ENCODE data around the gene PDE9A. TPM values are rescaled to one million over a fixed set of nuclear protein-coding genes. Genes with fewer than 3 reads are reported as not detected.

Gene PDE9A
- total RNA-seq, 1 experiment from 2014 or later, result not detected

DNA sequence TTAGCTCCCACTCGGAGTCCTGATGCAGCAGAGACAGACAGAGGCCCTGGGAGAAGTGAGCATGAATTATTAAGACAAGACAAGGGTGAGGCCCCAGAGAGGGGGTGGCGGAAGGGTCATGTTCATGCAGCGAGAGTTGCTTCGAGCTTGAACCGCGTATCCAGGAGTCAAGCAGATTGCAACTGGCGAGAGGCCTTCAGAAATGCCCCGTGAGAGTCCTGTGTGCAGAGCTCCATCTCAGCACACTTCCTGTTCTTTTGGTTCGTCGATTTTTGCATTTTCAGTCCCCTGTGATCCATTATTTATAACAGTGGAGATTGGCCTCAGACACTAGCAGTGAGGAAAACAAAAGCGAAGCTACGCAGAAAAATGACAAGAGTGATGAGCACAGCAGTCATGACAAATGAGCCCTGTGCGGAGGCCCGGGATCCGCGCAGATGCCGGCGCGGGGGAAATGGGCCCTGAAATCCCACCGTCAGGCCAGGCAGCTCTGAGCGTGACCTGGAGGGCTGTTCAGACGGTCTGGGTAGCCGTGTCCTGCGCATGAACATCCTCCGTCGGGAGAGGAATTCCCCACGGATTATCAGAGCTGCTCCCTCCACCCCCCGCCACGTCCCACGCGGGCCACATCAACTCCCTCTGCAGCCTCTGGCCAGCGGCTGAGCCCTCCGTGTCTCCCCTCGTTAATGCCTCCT lies 15.0 kb downstream of the PDE9A start:
- Histone ChIP-seq H3K4me3 (ENCODE audit: low read length) (no peak overlapping the region), H3K79me2 (ENCODE audit: low read length) (no peaks in the 10 kb centered on the region), H3K9me2 (replicated peaks; ENCODE audit: insufficient read depth, low read length) (no peaks in the 10 kb centered on the region), H3K27ac (ENCODE audit: low read length) (no peak overlapping the region), H3K9ac (ENCODE audit: low read length) (no peak overlapping the region), H3K36me3 (ENCODE audit: insufficient read depth, low read length) (no peaks in the 10 kb centered on the region), H3K4me1 (ENCODE audit: low read length) (no peaks in the 10 kb centered on the region), H3K4me2 (ENCODE audit: low read depth, low read length, poor library complexity, severe bottlenecking) (no peak overlapping the region), H3K27me3 (ENCODE audit: low read length) (no peaks in the 10 kb centered on the region), H2AFZ (ENCODE audit: low read length) (no peak overlapping the region), H4K20me1 (ENCODE audit: insufficient read depth, low read depth, low read length) (0 out of 2 replicates have a peak, but pooled peaks cover 3% of the 10 kb centered on the region), H3K9me3 (ENCODE audit: low read length) (no peaks in the 10 kb centered on the region)
- DNase-seq, result no peak

DNA sequence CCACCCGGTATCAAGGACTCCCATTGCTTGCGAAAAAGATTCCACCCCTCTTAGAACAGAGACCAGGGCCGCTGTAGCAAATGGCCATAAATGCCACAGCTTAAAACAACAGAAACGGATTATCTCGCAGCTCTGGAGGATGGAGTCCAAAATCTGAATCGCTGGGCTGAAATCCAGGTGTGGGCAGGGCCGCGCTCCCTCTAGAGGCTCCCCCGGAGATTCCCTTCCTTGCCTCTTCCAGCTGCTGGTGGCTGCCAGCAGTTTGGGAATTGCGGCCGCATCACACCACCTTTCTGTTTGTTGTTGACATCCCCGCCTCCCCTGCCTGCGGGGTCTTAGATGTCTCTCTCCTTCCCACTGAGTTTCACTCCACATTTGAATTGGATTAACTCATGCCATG lies 15.6 kb downstream of the PDE9A start:
- no peak overlapping the region for H3K4me2 ChIP-seq (ENCODE audit: low read depth, low read length, poor library complexity, severe bottlenecking)
- 0 out of 2 replicates have a peak, but pooled peaks cover 3% of the 10 kb centered on the region for H4K20me1 ChIP-seq (ENCODE audit: insufficient read depth, low read depth, low read length)
- H3K27me3 ChIP-seq (ENCODE audit: low read length), result no peaks in the 10 kb centered on the region
- no peaks in the 10 kb centered on the region for H3K36me3 ChIP-seq (ENCODE audit: insufficient read depth, low read length)
- H3K9me2 ChIP-seq (replicated peaks; ENCODE audit: insufficient read depth, low read length), result no peaks in the 10 kb centered on the region
- no peaks in the 10 kb centered on the region for H3K79me2 ChIP-seq (ENCODE audit: low read length)
- H2AFZ ChIP-seq (ENCODE audit: low read length), result no peak overlapping the region
- H3K27ac ChIP-seq (ENCODE audit: low read length), result no peak overlapping the region
- H3K4me3 ChIP-seq (ENCODE audit: low read length), result no peak overlapping the region
- H3K4me1 ChIP-seq (ENCODE audit: low read length), result no peaks in the 10 kb centered on the region
- no peak for DNase-seq
- H3K9me3 ChIP-seq (ENCODE audit: low read length), result no peaks in the 10 kb centered on the region
- H3K9ac ChIP-seq (ENCODE audit: low read length), result no peak overlapping the region

DNA sequence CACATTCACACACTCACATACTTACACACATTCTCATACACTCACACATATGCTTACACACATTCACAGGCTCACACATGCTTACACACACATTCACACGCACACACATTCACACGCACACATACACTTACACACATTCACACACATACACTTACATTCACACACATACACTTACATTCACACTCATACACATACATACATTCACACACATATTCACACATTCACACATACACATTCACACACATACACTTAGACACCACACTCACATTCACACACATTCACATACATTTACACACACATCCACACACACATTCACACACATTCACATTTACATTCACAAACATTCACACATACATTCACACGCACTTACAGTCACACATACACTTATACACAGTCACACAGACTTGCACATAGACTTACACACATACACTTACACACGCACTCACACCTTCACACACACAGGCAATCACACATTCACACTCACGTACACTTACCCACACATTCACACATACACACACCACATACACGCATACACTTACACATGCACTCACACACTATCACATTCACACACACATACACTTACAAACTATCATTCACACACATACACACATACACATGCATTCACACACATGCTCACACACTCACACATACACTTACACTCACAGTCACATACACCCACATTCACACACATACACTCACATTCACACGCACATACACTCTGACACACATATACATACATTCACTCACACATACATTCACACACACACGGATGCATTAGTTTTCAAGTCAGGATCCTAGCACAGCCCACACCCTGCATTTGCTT lies 16.8 kb downstream of the PDE9A start:
- Histone ChIP-seq H3K9me2 (replicated peaks; ENCODE audit: insufficient read depth, low read length) (no peaks in the 10 kb centered on the region), H3K9ac (ENCODE audit: low read length) (no peak overlapping the region), H3K4me1 (ENCODE audit: low read length) (no peaks in the 10 kb centered on the region), H3K27ac (ENCODE audit: low read length) (no peak overlapping the region), H3K4me3 (ENCODE audit: low read length) (no peak overlapping the region), H4K20me1 (ENCODE audit: insufficient read depth, low read depth, low read length) (0 out of 2 replicates have a peak, but pooled peaks cover 3% of the 10 kb centered on the region), H3K4me2 (ENCODE audit: low read depth, low read length, poor library complexity, severe bottlenecking) (no peak overlapping the region), H3K79me2 (ENCODE audit: low read length) (no peaks in the 10 kb centered on the region), H2AFZ (ENCODE audit: low read length) (no peak overlapping the region), H3K9me3 (ENCODE audit: low read length) (no peaks in the 10 kb centered on the region), H3K36me3 (ENCODE audit: insufficient read depth, low read length) (no peaks in the 10 kb centered on the region), H3K27me3 (ENCODE audit: low read length) (no peaks in the 10 kb centered on the region)
- DNase-seq, result no peak

DNA sequence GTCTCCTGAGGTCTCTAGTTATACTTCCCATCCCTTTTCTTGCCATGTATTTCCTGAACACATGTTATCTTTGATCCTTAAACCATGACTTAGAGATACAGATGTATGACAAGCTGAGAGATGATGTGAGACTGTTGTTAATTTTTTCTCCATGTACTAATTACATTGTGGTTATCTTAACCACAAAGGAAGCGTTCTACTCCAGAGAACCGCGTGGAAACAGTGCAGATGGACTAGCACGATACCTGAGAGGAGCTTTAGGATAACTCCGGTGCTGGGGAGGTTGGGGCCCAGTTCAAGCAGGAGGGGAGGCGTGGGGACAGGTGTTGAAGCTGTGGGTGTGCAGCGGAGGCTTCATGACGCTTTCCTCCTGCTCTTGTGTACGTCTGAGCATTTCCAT lies 17.5 kb downstream of the PDE9A start:
- Histone ChIP-seq H3K36me3 (ENCODE audit: insufficient read depth, low read length) (no peaks in the 10 kb centered on the region), H2AFZ (ENCODE audit: low read length) (no peak overlapping the region), H4K20me1 (ENCODE audit: insufficient read depth, low read depth, low read length) (no peaks in the 10 kb centered on the region), H3K4me2 (ENCODE audit: low read depth, low read length, poor library complexity, severe bottlenecking) (no peak overlapping the region), H3K27me3 (ENCODE audit: low read length) (no peaks in the 10 kb centered on the region), H3K4me3 (ENCODE audit: low read length) (no peak overlapping the region), H3K9me3 (ENCODE audit: low read length) (no peaks in the 10 kb centered on the region), H3K9ac (ENCODE audit: low read length) (no peak overlapping the region), H3K4me1 (ENCODE audit: low read length) (no peaks in the 10 kb centered on the region), H3K79me2 (ENCODE audit: low read length) (no peaks in the 10 kb centered on the region), H3K27ac (ENCODE audit: low read length) (no peak overlapping the region), H3K9me2 (replicated peaks; ENCODE audit: insufficient read depth, low read length) (no peaks in the 10 kb centered on the region)
- no peak for DNase-seq

DNA sequence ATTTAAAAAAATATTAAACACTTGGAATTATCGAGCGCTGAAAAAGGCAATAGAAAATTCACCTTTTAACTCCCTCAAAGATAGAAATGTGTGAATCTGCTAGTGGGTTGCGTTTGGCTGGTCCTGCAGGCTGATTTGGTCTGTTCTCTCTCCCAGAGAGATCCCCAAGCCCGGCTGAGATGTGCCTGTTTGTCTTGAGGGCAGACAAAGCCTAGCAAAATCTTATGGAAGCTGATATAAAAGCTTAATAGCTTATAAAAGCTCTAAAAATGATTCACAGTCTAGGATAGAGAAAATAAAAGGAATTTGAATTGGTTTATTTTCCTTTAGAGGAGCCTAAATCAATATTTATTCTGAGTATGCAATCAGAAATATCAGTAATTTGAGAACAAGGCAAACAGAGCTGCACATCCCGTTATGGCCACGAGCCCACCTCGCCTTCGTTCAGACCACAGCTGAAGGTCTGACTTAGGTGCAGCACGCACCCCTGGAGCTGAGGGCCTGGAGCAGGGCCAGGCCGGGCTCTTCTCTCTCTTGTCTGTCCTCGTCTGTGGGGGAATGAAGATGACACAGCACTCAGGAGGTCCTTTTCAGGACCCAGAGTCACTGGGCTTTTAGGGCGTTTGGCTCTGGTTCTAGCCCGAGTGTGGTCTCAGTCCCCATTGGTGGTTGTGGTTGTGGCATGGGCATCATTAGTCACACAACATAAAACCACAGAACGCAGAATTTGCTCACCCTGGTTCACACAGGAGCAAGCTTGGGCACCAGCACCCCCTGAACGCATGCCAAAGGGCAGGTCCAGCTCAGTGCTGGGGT lies 18.6 kb downstream of the PDE9A start:
- Histone ChIP-seq H3K27me3 (ENCODE audit: low read length) (no peaks in the 10 kb centered on the region), H3K9me2 (replicated peaks; ENCODE audit: insufficient read depth, low read length) (no peaks in the 10 kb centered on the region), H3K4me3 (ENCODE audit: low read length) (no peak overlapping the region), H2AFZ (ENCODE audit: low read length) (no peak overlapping the region), H3K9me3 (ENCODE audit: low read length) (no peaks in the 10 kb centered on the region), H3K36me3 (ENCODE audit: insufficient read depth, low read length) (no peaks in the 10 kb centered on the region), H3K79me2 (ENCODE audit: low read length) (no peaks in the 10 kb centered on the region), H3K27ac (ENCODE audit: low read length) (no peak overlapping the region), H3K4me2 (ENCODE audit: low read depth, low read length, poor library complexity, severe bottlenecking) (no peak overlapping the region), H3K4me1 (ENCODE audit: low read length) (no peaks in the 10 kb centered on the region), H3K9ac (ENCODE audit: low read length) (no peak overlapping the region), H4K20me1 (ENCODE audit: insufficient read depth, low read depth, low read length) (no peaks in the 10 kb centered on the region)
- no peak for DNase-seq

DNA sequence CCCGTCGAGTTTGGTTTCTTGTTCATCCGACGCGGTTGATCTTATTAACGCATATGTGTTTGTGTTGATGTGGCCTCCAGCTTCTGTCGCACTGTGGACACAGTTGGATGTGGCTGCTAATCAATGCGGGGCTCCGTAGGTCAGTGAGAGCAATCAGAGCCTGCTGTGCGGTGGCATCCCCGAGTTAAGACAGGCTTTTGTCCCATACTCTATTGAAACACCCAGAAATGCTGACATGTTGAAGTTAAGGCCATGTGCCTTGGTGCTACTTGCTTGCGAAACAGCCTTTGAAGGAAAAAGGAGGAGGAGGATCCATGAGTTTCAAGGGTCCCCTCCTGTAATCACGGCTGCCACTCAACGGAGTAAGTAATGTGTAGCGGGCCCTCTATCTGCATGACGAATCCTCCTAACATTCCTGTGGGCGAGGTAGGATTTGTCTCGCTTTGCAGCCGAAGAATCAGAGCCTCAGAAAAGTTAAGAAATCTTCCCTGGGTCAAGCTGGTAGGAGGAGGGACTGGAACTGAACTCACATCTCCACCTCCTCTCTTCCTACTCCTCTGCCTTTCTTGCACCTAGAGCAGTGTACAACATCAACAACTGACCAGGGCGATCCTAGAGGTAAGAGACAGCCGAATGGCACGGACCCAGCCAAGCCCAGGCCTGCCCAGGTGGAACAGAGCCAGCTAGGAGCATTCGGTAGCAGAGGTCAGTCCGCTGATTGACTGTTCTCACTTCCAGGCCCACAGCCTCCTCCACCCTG lies 19.5 kb downstream of the PDE9A start:
- no peak overlapping the region for H3K27ac ChIP-seq (ENCODE audit: low read length)
- H2AFZ ChIP-seq (ENCODE audit: low read length), result no peak overlapping the region
- no peak for DNase-seq
- no peaks in the 10 kb centered on the region for H3K9me2 ChIP-seq (replicated peaks; ENCODE audit: insufficient read depth, low read length)
- no peaks in the 10 kb centered on the region for H3K36me3 ChIP-seq (ENCODE audit: insufficient read depth, low read length)
- H3K9me3 ChIP-seq (ENCODE audit: low read length), result no peaks in the 10 kb centered on the region
- no peaks in the 10 kb centered on the region for H3K79me2 ChIP-seq (ENCODE audit: low read length)
- no peaks in the 10 kb centered on the region for H4K20me1 ChIP-seq (ENCODE audit: insufficient read depth, low read depth, low read length)
- no peaks in the 10 kb centered on the region for H3K27me3 ChIP-seq (ENCODE audit: low read length)
- H3K4me1 ChIP-seq (ENCODE audit: low read length), result no peaks in the 10 kb centered on the region
- H3K9ac ChIP-seq (ENCODE audit: low read length), result no peak overlapping the region
- H3K4me3 ChIP-seq (ENCODE audit: low read length), result no peak overlapping the region
- H3K4me2 ChIP-seq (ENCODE audit: low read depth, low read length, poor library complexity, severe bottlenecking), result no peak overlapping the region

DNA sequence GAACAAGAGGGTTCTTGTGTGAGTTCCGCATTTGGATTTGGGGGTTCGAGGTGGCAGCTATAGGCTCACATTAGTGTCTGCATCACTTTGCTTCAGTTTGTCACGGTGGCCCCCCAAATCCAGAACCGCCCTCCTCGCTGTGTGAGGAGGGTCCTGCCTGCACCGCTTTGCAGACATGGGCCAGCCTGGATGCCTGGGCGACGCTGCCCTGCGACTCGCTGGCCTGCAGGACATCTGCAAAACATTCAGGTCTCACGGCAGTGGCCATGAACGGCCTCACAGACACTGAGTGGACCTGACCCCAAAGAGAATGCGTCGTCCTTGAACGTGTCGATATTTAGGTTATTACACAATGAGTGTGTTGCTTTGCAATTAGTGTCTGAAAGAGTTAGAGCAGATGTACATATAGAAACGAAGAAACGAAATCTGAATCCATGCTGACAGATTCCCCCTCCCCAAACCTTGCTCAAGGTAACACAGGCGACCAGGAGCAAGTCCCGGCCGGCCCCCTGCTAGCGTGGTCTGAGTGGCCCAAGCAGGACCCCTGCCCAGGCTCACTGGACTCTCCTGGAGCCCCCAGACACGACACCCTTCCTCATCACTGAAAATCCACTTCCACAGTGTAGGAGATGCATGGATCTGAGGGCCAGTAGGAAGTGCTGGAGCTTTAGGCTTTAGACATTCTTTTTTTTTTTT lies 20.4 kb downstream of the PDE9A start:
- Histone ChIP-seq H3K4me2 (ENCODE audit: low read depth, low read length, poor library complexity, severe bottlenecking) (no peak overlapping the region), H3K27me3 (ENCODE audit: low read length) (no peaks in the 10 kb centered on the region)

More for the DNA sequence above, 20.4 kb downstream of the PDE9A start:
- no peaks in the 10 kb centered on the region for H3K36me3 ChIP-seq (ENCODE audit: insufficient read depth, low read length)
- no peaks in the 10 kb centered on the region for H3K79me2 ChIP-seq (ENCODE audit: low read length)
- H2AFZ ChIP-seq (ENCODE audit: low read length), result no peak overlapping the region
- no peak overlapping the region for H3K4me3 ChIP-seq (ENCODE audit: low read length)
- H4K20me1 ChIP-seq (ENCODE audit: insufficient read depth, low read depth, low read length), result no peaks in the 10 kb centered on the region
- H3K9me3 ChIP-seq (ENCODE audit: low read length), result no peaks in the 10 kb centered on the region
- no peak overlapping the region for H3K27ac ChIP-seq (ENCODE audit: low read length)
- H3K9ac ChIP-seq (ENCODE audit: low read length), result no peak overlapping the region
- H3K4me1 ChIP-seq (ENCODE audit: low read length), result no peaks in the 10 kb centered on the region
- no peaks in the 10 kb centered on the region for H3K9me2 ChIP-seq (replicated peaks; ENCODE audit: insufficient read depth, low read length)
- no peak for DNase-seq
